Parathyroid adenoma (tissue), 2 donors: ENCODE data around the gene PDIA2.

Experiments used
- H2AFZ ChIP-seq: fragments of 300-600 bp; sonication (generic); one replicate; pipeline ENCODE4 v1.7.0; 2017; ENCODE audit warnings: antibody characterized with exemption, mild to moderate bottlenecking
- H3K27ac ChIP-seq: fragments of 300-600 bp; sonication (generic); one replicate; pipeline ENCODE4 v1.7.0; 2017
- H3K27me3 ChIP-seq: fragments of 300-600 bp; sonication (generic); one replicate; pipeline ENCODE4 v1.7.0; 2017; ENCODE audit warnings: low read length; ENCODE audit not compliant: control insufficient read depth, insufficient read depth
- H3K36me3 ChIP-seq: fragments of 300-600 bp; sonication (generic); one replicate; pipeline ENCODE4 v1.7.0; 2017; ENCODE audit warnings: low read length; ENCODE audit not compliant: control insufficient read depth, insufficient read depth
- H3K4me1 ChIP-seq: fragments of 300-600 bp; sonication (generic); one replicate; pipeline ENCODE4 v1.7.0; 2017; ENCODE audit warnings: control low read depth
- H3K4me2 ChIP-seq: fragments of 300-600 bp; sonication (generic); one replicate; pipeline ENCODE4 v1.7.0; 2017; ENCODE audit warnings: low read length
- H3K4me3 ChIP-seq: fragments of 300-600 bp; sonication (generic); one replicate; pipeline ENCODE4 v1.7.0; 2017; ENCODE audit warnings: low read depth, low read length
- H3K79me2 ChIP-seq: fragments of 300-600 bp; sonication (generic); one replicate; pipeline ENCODE4 v1.7.0; 2017; ENCODE audit warnings: control low read depth
- H3K9ac ChIP-seq: fragments of 300-600 bp; sonication (generic); one replicate; pipeline ENCODE4 v1.7.0; 2017; ENCODE audit warnings: mild to moderate bottlenecking
- H3K9me3 ChIP-seq: fragments of 300-600 bp; sonication (generic); one replicate; pipeline ENCODE4 v1.7.0; 2017; ENCODE audit warnings: low read length; ENCODE audit not compliant: control insufficient read depth
- CTCF ChIP-seq: fragments of 300-600 bp; sonication (generic); IDR thresholded peaks from one replicate; pipeline ENCODE4 v1.7.0; 2017; ENCODE audit warnings: antibody characterized with exemption, mild to moderate bottlenecking
- donor health status: primary hyperparathyroidism.

PDIA2 gene

GRCh38 chr16:296276-296675 lies 13.3 kb downstream of the PDIA2 start:
- H3K9ac ChIP-seq: no peak overlapping the region
- H3K27me3 ChIP-seq: no peaks in the 10 kb centered on the region
- TF ChIP-seq CTCF: no peak
- no peaks in the 10 kb centered on the region for H3K9me3 ChIP-seq
- no peak overlapping the region for H3K4me3 ChIP-seq
- no peak overlapping the region for H3K4me2 ChIP-seq
- no peak overlapping the region for H3K27ac ChIP-seq
- H3K79me2 ChIP-seq: peaks cover 4% of the 10 kb centered on the region
- no peak overlapping the region for H2AFZ ChIP-seq
- H3K36me3 ChIP-seq: no peaks in the 10 kb centered on the region
- H3K4me1 ChIP-seq: no peaks in the 10 kb centered on the region

DNA sequence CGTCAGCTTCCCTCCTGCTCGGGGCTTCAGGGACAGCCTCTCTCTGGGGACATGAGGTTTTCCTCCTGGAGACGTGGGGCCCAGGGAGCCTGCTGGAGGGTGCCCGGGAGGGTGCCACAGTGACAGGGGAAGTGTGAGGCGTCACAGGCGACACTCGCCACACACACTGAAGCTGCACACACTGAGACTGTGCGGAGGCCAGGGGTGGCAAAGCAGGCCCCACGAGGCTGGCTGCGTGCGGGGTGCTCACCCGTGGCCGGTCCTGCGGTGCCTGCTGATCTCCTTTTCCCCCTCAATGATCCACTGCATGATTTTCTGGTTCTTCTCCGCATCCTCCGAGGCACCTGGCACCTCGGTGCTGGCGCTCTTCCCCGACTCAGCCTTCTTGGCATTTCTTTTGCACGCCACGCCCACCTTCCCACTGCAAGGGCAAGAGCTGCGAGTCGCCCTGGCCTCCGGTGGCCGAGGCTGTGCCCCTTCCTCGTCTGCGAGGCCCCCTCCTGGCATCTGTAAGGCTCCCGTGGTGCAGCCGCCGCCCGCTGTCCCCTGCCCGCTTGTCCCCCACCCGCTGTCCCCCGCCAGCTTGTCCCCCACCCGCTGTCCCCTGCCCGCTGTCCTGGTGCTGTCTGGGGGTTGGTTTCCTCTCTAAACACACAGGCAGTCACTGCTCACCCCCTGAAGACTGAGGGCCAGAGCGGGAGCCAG lies 14.0 kb downstream of the PDIA2 start:
- Histone ChIP-seq H3K9me3 (no peaks in the 10 kb centered on the region), H3K27me3 (no peaks in the 10 kb centered on the region), H3K4me3 (no peak overlapping the region), H3K27ac (no peak overlapping the region), H3K9ac (no peak overlapping the region), H3K36me3 (no peaks in the 10 kb centered on the region), H3K4me1 (no peaks in the 10 kb centered on the region), H3K4me2 (no peak overlapping the region), H3K79me2 (peaks cover 4% of the 10 kb centered on the region), H2AFZ (no peak overlapping the region)
- no peak for TF ChIP-seq CTCF

DNA sequence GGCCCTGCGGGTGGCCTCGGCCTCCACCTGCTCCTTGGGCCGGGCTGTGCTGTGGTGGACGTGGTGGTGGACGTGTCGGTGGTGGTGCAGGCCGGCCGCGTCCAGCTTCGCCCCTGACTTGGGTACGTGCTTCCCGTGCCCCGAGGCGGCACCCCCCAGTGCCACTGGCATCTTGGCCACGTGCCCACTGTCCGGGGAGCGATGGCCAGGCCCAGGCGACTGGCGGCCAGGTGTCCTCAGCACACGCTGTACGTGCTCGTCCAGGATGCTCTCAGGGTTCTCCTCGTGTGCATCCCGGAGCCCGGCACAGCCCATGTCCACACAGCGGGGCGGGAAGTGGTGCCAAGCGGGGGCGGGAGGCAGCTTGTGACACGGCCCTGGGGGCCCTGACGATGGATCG lies 14.9 kb downstream of the PDIA2 start:
- Histone ChIP-seq H2AFZ (no peak overlapping the region), H3K4me1 (no peaks in the 10 kb centered on the region), H3K27me3 (no peaks in the 10 kb centered on the region), H3K9ac (no peak overlapping the region), H3K79me2 (peaks cover 4% of the 10 kb centered on the region), H3K4me2 (no peak overlapping the region), H3K9me3 (no peaks in the 10 kb centered on the region), H3K36me3 (no peaks in the 10 kb centered on the region), H3K27ac (no peak overlapping the region), H3K4me3 (no peak overlapping the region)
- no peak for TF ChIP-seq CTCF

- Histone ChIP-seq H3K36me3 (no peaks in the 10 kb centered on the region), H3K4me1 (no peaks in the 10 kb centered on the region), H3K27me3 (no peaks in the 10 kb centered on the region), H3K9ac (no peak overlapping the region), H3K4me3 (no peak overlapping the region), H2AFZ (no peak overlapping the region), H3K9me3 (no peaks in the 10 kb centered on the region), H3K79me2 (peaks cover 6% of the 10 kb centered on the region), H3K4me2 (no peak overlapping the region), H3K27ac (no peak overlapping the region)
- TF ChIP-seq CTCF: no peak
These were observed 18.3 kb downstream of the PDIA2 start for GRCh38 chr16:301235-301634.

DNA sequence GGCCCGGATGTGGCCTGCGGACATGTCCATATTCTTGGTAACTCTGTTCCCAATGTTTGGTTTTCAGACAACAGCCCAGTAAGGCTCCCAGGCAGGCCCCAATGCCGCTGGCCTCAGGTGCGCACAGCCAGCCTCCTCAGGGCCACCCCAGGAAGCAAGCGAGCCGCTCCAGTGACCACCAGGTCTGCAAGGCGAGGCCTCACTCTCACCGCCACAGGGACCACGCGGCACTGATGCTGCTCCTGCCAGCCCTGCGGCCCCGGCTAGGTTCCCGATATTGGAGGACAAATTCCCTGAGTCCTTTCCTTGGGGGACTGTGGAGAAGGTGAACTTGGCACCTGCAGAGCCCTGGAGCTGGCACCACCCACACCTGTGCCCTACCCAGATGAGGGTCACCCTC lies 19.0 kb downstream of the PDIA2 start:
- Histone ChIP-seq H3K79me2 (peaks cover 6% of the 10 kb centered on the region), H3K9me3 (no peaks in the 10 kb centered on the region), H2AFZ (no peak overlapping the region), H3K27ac (no peak overlapping the region), H3K4me3 (no peak overlapping the region), H3K36me3 (no peaks in the 10 kb centered on the region), H3K27me3 (no peaks in the 10 kb centered on the region), H3K4me1 (no peaks in the 10 kb centered on the region), H3K9ac (no peak overlapping the region), H3K4me2 (no peak overlapping the region)
- no peak for TF ChIP-seq CTCF
